ENCODE measurements around the gene RGS12. TPM values are rescaled to one million over a fixed set of nuclear protein-coding genes. Genes with fewer than 3 reads are reported as not detected.

RGS12 gene
- total RNA-seq, 1 donor from 2014 or later: 28.2 TPM

GRCh38 chr4:3311095-3311372 is 18.2 kb downstream of the RGS12 start:
- no peak overlapping the region for H3K4me3 ChIP-seq (ENCODE audit: low read length in 3 of 3)

GRCh38 chr4:3311489-3312171 is 18.8 kb downstream of the RGS12 start:
- no peak overlapping the region for H3K4me3 ChIP-seq (ENCODE audit: low read length in 3 of 3)
- no peaks in the 10 kb centered on the region for H3K27me3 ChIP-seq (ENCODE audit: control insufficient read depth in 3 of 3, insufficient read depth in 3 of 3, low read length in 3 of 3)
- no peak overlapping the region for H3K27ac ChIP-seq (ENCODE audit: low read depth, low read length)
- peaks cover 0 to 16% (median 7%) of the 10 kb centered on the region in 3 donors for H3K4me1 ChIP-seq (ENCODE audit: control insufficient read depth in 3 of 3, insufficient read depth in 3 of 3, low read length in 3 of 3)
- no peak overlapping the region for H3K9ac ChIP-seq (ENCODE audit: low read depth in 1 of 3, low read length in 3 of 3)
- H3K36me3 ChIP-seq (ENCODE audit: control insufficient read depth in 3 of 3, insufficient read depth in 3 of 3, low read length in 3 of 3): peaks cover under 1 to 4% (median 3%) of the 10 kb centered on the region in 3 donors
- H3K9me3 ChIP-seq (ENCODE audit: control insufficient read depth in 3 of 3, low read length in 3 of 3): no peaks in the 10 kb centered on the region

More at GRCh38 chr4:3311095-3311372, 18.2 kb downstream of the RGS12 start:
- Histone ChIP-seq H3K36me3 (ENCODE audit: control insufficient read depth in 3 of 3, insufficient read depth in 3 of 3, low read length in 3 of 3) (peaks cover 0 to 4% (median 0%) of the 10 kb centered on the region in 3 donors), H3K4me1 (ENCODE audit: control insufficient read depth in 3 of 3, insufficient read depth in 3 of 3, low read length in 3 of 3) (peaks cover under 1 to 22% (median 13%) of the 10 kb centered on the region in 3 donors), H3K9ac (ENCODE audit: low read depth in 1 of 3, low read length in 3 of 3) (no peak overlapping the region), H3K27ac (ENCODE audit: low read depth, low read length) (no peak overlapping the region), H3K9me3 (ENCODE audit: control insufficient read depth in 3 of 3, low read length in 3 of 3) (no peaks in the 10 kb centered on the region), H3K27me3 (ENCODE audit: control insufficient read depth in 3 of 3, insufficient read depth in 3 of 3, low read length in 3 of 3) (no peaks in the 10 kb centered on the region)

- no peak overlapping the region for H3K4me3 ChIP-seq (ENCODE audit: low read length in 3 of 3)
- no peaks in the 10 kb centered on the region for H3K9me3 ChIP-seq (ENCODE audit: control insufficient read depth in 3 of 3, low read length in 3 of 3)
- H3K27me3 ChIP-seq (ENCODE audit: control insufficient read depth in 3 of 3, insufficient read depth in 3 of 3, low read length in 3 of 3): no peaks in the 10 kb centered on the region
- no peak overlapping the region for H3K9ac ChIP-seq (ENCODE audit: low read depth in 1 of 3, low read length in 3 of 3)
- H3K4me1 ChIP-seq (ENCODE audit: control insufficient read depth in 3 of 3, insufficient read depth in 3 of 3, low read length in 3 of 3): peaks cover 0 to 15% (median 6%) of the 10 kb centered on the region in 3 donors
- H3K27ac ChIP-seq (ENCODE audit: low read depth, low read length): no peak overlapping the region
- peaks cover 3 to 10% (median 6%) of the 10 kb centered on the region in 3 donors for H3K36me3 ChIP-seq (ENCODE audit: control insufficient read depth in 3 of 3, insufficient read depth in 3 of 3, low read length in 3 of 3)
Observed at GRCh38 chr4:3312362-3312761, 19.5 kb downstream of the RGS12 start.

GRCh38 chr4:3313139-3313538 is 20.3 kb downstream of the RGS12 start:
- H3K27ac ChIP-seq (ENCODE audit: low read depth, low read length): no peak overlapping the region
- H3K4me3 ChIP-seq (ENCODE audit: low read length in 3 of 3): no peak overlapping the region
- peaks cover 9 to 12% (median 12%) of the 10 kb centered on the region in 3 donors for H3K36me3 ChIP-seq (ENCODE audit: control insufficient read depth in 3 of 3, insufficient read depth in 3 of 3, low read length in 3 of 3)
- H3K4me1 ChIP-seq (ENCODE audit: control insufficient read depth in 3 of 3, insufficient read depth in 3 of 3, low read length in 3 of 3): peaks cover 0 to 15% (median 9%) of the 10 kb centered on the region in 3 donors
- no peaks in the 10 kb centered on the region for H3K27me3 ChIP-seq (ENCODE audit: control insufficient read depth in 3 of 3, insufficient read depth in 3 of 3, low read length in 3 of 3)
- H3K9me3 ChIP-seq (ENCODE audit: control insufficient read depth in 3 of 3, low read length in 3 of 3): no peaks in the 10 kb centered on the region
- no peak overlapping the region for H3K9ac ChIP-seq (ENCODE audit: low read depth in 1 of 3, low read length in 3 of 3)

GRCh38 chr4:3313556-3314228 is 20.9 kb downstream of the RGS12 start:
- H3K9ac ChIP-seq (ENCODE audit: low read depth in 1 of 3, low read length in 3 of 3): no peak overlapping the region
- no peaks in the 10 kb centered on the region for H3K9me3 ChIP-seq (ENCODE audit: control insufficient read depth in 3 of 3, low read length in 3 of 3)
- peaks cover 2 to 13% (median 13%) of the 10 kb centered on the region in 3 donors for H3K4me1 ChIP-seq (ENCODE audit: control insufficient read depth in 3 of 3, insufficient read depth in 3 of 3, low read length in 3 of 3)
- no peaks in the 10 kb centered on the region for H3K27me3 ChIP-seq (ENCODE audit: control insufficient read depth in 3 of 3, insufficient read depth in 3 of 3, low read length in 3 of 3)
- H3K27ac ChIP-seq (ENCODE audit: low read depth, low read length): no peak overlapping the region
- H3K4me3 ChIP-seq (ENCODE audit: low read length in 3 of 3): no peak overlapping the region
- peaks cover 10 to 14% (median 13%) of the 10 kb centered on the region in 3 donors for H3K36me3 ChIP-seq (ENCODE audit: control insufficient read depth in 3 of 3, insufficient read depth in 3 of 3, low read length in 3 of 3)

- peaks cover 10 to 14% (median 13%) of the 10 kb centered on the region in 3 donors for H3K36me3 ChIP-seq (ENCODE audit: control insufficient read depth in 3 of 3, insufficient read depth in 3 of 3, low read length in 3 of 3)
- H3K9ac ChIP-seq (ENCODE audit: low read depth in 1 of 3, low read length in 3 of 3): no peak overlapping the region
- peaks cover 2 to 19% (median 14%) of the 10 kb centered on the region in 3 donors for H3K4me1 ChIP-seq (ENCODE audit: control insufficient read depth in 3 of 3, insufficient read depth in 3 of 3, low read length in 3 of 3)
- H3K27me3 ChIP-seq (ENCODE audit: control insufficient read depth in 3 of 3, insufficient read depth in 3 of 3, low read length in 3 of 3): no peaks in the 10 kb centered on the region
- H3K27ac ChIP-seq (ENCODE audit: low read depth, low read length): no peak overlapping the region
- no peak overlapping the region for H3K4me3 ChIP-seq (ENCODE audit: low read length in 3 of 3)
- no peaks in the 10 kb centered on the region for H3K9me3 ChIP-seq (ENCODE audit: control insufficient read depth in 3 of 3, low read length in 3 of 3)
Observed at GRCh38 chr4:3314706-3315260, 22.0 kb downstream of the RGS12 start.

- H3K27ac ChIP-seq (ENCODE audit: low read depth, low read length): no peak overlapping the region
- H3K4me3 ChIP-seq (ENCODE audit: low read length in 3 of 3): no peak overlapping the region
- no peaks in the 10 kb centered on the region for H3K9me3 ChIP-seq (ENCODE audit: control insufficient read depth in 3 of 3, low read length in 3 of 3)
- H3K4me1 ChIP-seq (ENCODE audit: control insufficient read depth in 3 of 3, insufficient read depth in 3 of 3, low read length in 3 of 3): peaks cover 10 to 22% (median 18%) of the 10 kb centered on the region in 3 donors
- peaks cover 10 to 14% (median 13%) of the 10 kb centered on the region in 3 donors for H3K36me3 ChIP-seq (ENCODE audit: control insufficient read depth in 3 of 3, insufficient read depth in 3 of 3, low read length in 3 of 3)
- H3K9ac ChIP-seq (ENCODE audit: low read depth in 1 of 3, low read length in 3 of 3): no peak overlapping the region
- H3K27me3 ChIP-seq (ENCODE audit: control insufficient read depth in 3 of 3, insufficient read depth in 3 of 3, low read length in 3 of 3): no peaks in the 10 kb centered on the region
Observed at GRCh38 chr4:3315566-3315965, 22.7 kb downstream of the RGS12 start.

GRCh38 chr4:3316146-3316545 is 23.3 kb downstream of the RGS12 start:
- no peaks in the 10 kb centered on the region for H3K9me3 ChIP-seq (ENCODE audit: control insufficient read depth in 3 of 3, low read length in 3 of 3)
- H3K27ac ChIP-seq (ENCODE audit: low read depth, low read length): no peak overlapping the region
- no peaks in the 10 kb centered on the region for H3K27me3 ChIP-seq (ENCODE audit: control insufficient read depth in 3 of 3, insufficient read depth in 3 of 3, low read length in 3 of 3)
- H3K4me3 ChIP-seq (ENCODE audit: low read length in 3 of 3): no peak overlapping the region
- no peak overlapping the region for H3K9ac ChIP-seq (ENCODE audit: low read depth in 1 of 3, low read length in 3 of 3)
- H3K4me1 ChIP-seq (ENCODE audit: control insufficient read depth in 3 of 3, insufficient read depth in 3 of 3, low read length in 3 of 3): peaks cover 16 to 23% (median 23%) of the 10 kb centered on the region in 3 donors
- H3K36me3 ChIP-seq (ENCODE audit: control insufficient read depth in 3 of 3, insufficient read depth in 3 of 3, low read length in 3 of 3): peaks cover 10 to 14% (median 13%) of the 10 kb centered on the region in 3 donors

- Histone ChIP-seq H3K4me1 (ENCODE audit: control insufficient read depth in 3 of 3, insufficient read depth in 3 of 3, low read length in 3 of 3) (peaks cover 26 to 33% (median 33%) of the 10 kb centered on the region in 3 donors), H3K4me3 (ENCODE audit: low read length in 3 of 3) (no peak overlapping the region), H3K27me3 (ENCODE audit: control insufficient read depth in 3 of 3, insufficient read depth in 3 of 3, low read length in 3 of 3) (no peaks in the 10 kb centered on the region), H3K9me3 (ENCODE audit: control insufficient read depth in 3 of 3, low read length in 3 of 3) (no peaks in the 10 kb centered on the region), H3K27ac (ENCODE audit: low read depth, low read length) (no peak overlapping the region), H3K36me3 (ENCODE audit: control insufficient read depth in 3 of 3, insufficient read depth in 3 of 3, low read length in 3 of 3) (peaks cover 10 to 14% (median 13%) of the 10 kb centered on the region in 3 donors), H3K9ac (ENCODE audit: low read depth in 1 of 3, low read length in 3 of 3) (no peak overlapping the region)
Observed at GRCh38 chr4:3317011-3317655, 24.3 kb downstream of the RGS12 start.

Data from skeletal muscle tissue (tissue), 4 donors.